Kidney (tissue), 14 donors: ENCODE measurements around the gene CAMTA1. TPM values are rescaled to one million over a fixed set of nuclear protein-coding genes. Genes with fewer than 3 reads are reported as not detected.

Experiments
- DNase-seq, 5 donors: peaks; one replicate each; pipeline ENCODE4 v3.0.0-alpha.2; 2013 to 2020
- FAIRE-seq: peaks from 2 replicates; lab custom pipeline; 2012; peaks lifted over from hg19 to GRCh38; lab: Jason Lieb, UNC
- H3K27ac ChIP-seq, 2 donors: one replicate each; pipeline ENCODE4 v1.7.0; 2013; ENCODE audit warnings: low read depth in 2 of 2, low read length in 2 of 2, inconsistent platforms in 1 of 2
- H3K27me3 ChIP-seq: one replicate; pipeline ENCODE4 v1.7.1; 2013; ENCODE audit warnings: low read length, inconsistent platforms; ENCODE audit not compliant: control insufficient read depth, insufficient read depth
- H3K36me3 ChIP-seq, 3 donors: one replicate each; pipeline versions ENCODE4 v1.7.0 to v1.7.1; 2013; ENCODE audit warnings: low read length in 3 of 3, control low read depth in 1 of 3, inconsistent platforms in 1 of 3; ENCODE audit not compliant: insufficient read depth in 3 of 3, control insufficient read depth in 2 of 3
- H3K4me1 ChIP-seq, 3 donors: one replicate each; pipeline versions ENCODE4 v1.7.0 to v1.7.1; 2013; ENCODE audit warnings: low read length in 3 of 3, inconsistent platforms in 1 of 3, low read depth in 1 of 3; ENCODE audit not compliant: control insufficient read depth in 2 of 3, insufficient read depth in 2 of 3
- H3K4me3 ChIP-seq, 3 donors: one replicate each; pipeline versions ENCODE4 v1.7.0 to v1.8.1; 2013; ENCODE audit warnings: low read length in 3 of 3, control low read depth in 1 of 3, inconsistent platforms in 1 of 3
- H3K9ac ChIP-seq, 3 donors: one replicate each; pipeline versions ENCODE4 v1.7.0 to v1.7.1; 2013; ENCODE audit warnings: low read length in 3 of 3, control low read depth in 1 of 3, inconsistent platforms in 1 of 3
- H3K9me3 ChIP-seq, 3 donors: one replicate each; pipeline versions ENCODE4 v1.7.0 to v1.7.1; 2013; ENCODE audit warnings: low read length in 3 of 3, control low read depth in 1 of 3, inconsistent platforms in 1 of 3; ENCODE audit not compliant: control insufficient read depth in 2 of 3, insufficient read depth in 1 of 3
- CTCF ChIP-seq: IDR thresholded peaks from 3 replicates; pipeline ENCODE4 v1.5.1; 2012; ENCODE audit warnings: mild to moderate bottlenecking, moderate library complexity, borderline replicate concordance; ENCODE audit not compliant: insufficient read depth; ENCODE audit errors: extremely low read depth
- intact Hi-C: fragments of 100-400 bp; cut with DNase I; formaldehyde crosslinking; loops from one replicate; pipeline ENCODE4 v1.11.1; 2022
- polyA plus RNA-seq: library from polyadenylated mRNA; stranded (reverse); fragments of 350-450 nt; fragmentation: Illumina TruSeq; extraction: RNeasy Lipid Tissue Mini Kit (QIAGEN cat#74804); gene quantifications from one replicate; pipeline ENCODE4 v1.2.3, GENCODE V29; 2014; ENCODE audit warnings: low read depth, low replicate concordance; ENCODE audit not compliant: insufficient read depth
- total RNA-seq: library from RNA; stranded (reverse); fragmentation: NEBNext Ultra II Directional; extraction: Animal tissue kit (Norgen Biotek cat#: 25700); gene quantifications from one replicate; pipeline ENCODE4 v1.2.1, GENCODE V29; 2021
- donor health status: control.
- donor health status: control.
- donor health status: control.
- donor health status: control.
- donor health status: control.
- donor health status: DM: yes; HTN: yes; CAD: no.
- donor health status: Normal renal cell carcinoma (clear cell type).

CAMTA1 gene
- total and polyA plus RNA-seq, 2 donors from 2014 or later: 79.0 to 170 TPM

- no peak overlapping the region for H3K27ac ChIP-seq
- intact Hi-C loops: no loop called here
- H3K36me3 ChIP-seq: no peaks in the 10 kb centered on the region
- no peaks in the 10 kb centered on the region for H3K9me3 ChIP-seq
- H3K4me1 ChIP-seq: no peaks in the 10 kb centered on the region
- H3K27me3 ChIP-seq: no peaks in the 10 kb centered on the region
- FAIRE-seq: no peak
- no peak overlapping the region for H3K4me3 ChIP-seq
- DNase-seq: no peak
- TF ChIP-seq CTCF: no peak
- no peak overlapping the region for H3K9ac ChIP-seq
Measured at GRCh38 chr1:6777813-6778212, 7.4 kb upstream of the CAMTA1 start.

- no peak for TF ChIP-seq CTCF
- no peak overlapping the region for H3K4me3 ChIP-seq
- DNase-seq (no peak), FAIRE-seq (no peak)
- intact Hi-C loops: no loop called here
- peaks cover 0 to 5% (median 2%) of the 10 kb centered on the region in 3 donors for H3K4me1 ChIP-seq
- no peaks in the 10 kb centered on the region for H3K27me3 ChIP-seq
- no peak overlapping the region for H3K9ac ChIP-seq
- H3K9me3 ChIP-seq: no peaks in the 10 kb centered on the region
- no peak overlapping the region for H3K27ac ChIP-seq
- H3K36me3 ChIP-seq: no peaks in the 10 kb centered on the region
Measured at GRCh38 chr1:6779089-6779805, 6.0 kb upstream of the CAMTA1 start.

- H3K27ac ChIP-seq: no peak overlapping the region
- no peak for DNase-seq
- no peaks in the 10 kb centered on the region for H3K9me3 ChIP-seq
- no peak for TF ChIP-seq CTCF
- H3K36me3 ChIP-seq: no peaks in the 10 kb centered on the region
- peaks cover 0 to 10% (median 9%) of the 10 kb centered on the region in 3 donors for H3K4me1 ChIP-seq
- H3K9ac ChIP-seq: no peak overlapping the region
- H3K4me3 ChIP-seq: no peak overlapping the region
- intact Hi-C loops: no loop called here
- no peak for FAIRE-seq
- no peaks in the 10 kb centered on the region for H3K27me3 ChIP-seq
Measured at GRCh38 chr1:6782151-6782550, 3.1 kb upstream of the CAMTA1 start.
